Measurements from ENCODE around the gene GATAD2B. TPM values are rescaled to one million over a fixed set of nuclear protein-coding genes. Genes with fewer than 3 reads are reported as not detected.

Gene GATAD2B
- total and polyA plus RNA-seq, 10 donors, result 3.7 to 68.1 (median 47.6) TPM

DNA sequence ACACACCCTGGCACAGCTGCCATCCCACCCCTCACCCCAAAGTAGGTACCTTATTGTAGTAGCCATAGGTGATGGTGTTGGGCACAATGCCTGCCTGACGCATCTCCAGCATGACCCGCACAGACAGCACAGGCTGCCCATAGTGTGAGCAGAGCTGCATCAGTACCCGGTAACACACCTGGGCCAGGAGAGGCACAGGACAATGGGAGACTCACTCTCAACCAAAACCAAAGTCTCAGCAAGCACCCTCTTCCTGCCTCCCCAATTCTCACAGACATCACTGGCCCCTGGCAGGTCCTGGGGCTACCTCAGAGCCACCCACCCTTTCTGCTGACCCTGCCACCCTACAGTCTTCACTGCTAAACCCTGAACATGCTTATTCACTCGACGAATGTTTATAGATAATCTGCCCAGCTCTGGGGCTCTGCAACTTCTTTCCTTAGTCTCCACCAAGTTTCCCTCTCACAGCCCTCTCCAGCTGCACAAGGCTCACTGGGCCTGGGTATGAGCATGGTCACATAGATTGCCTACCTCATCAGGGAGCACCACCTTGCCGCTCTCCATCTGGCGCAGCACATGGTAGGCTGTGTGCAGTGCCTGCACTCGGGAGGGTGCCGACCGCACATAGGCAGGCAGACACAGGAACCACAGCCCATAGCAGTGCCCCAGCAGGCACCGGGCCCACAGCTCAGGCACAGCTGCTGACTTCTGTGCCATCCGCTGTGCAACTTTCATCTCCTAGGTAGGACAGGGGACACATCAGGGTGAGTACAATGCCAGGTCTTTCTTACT lies 13.4 kb upstream of the GATAD2B start:
- intact Hi-C loops (cut with DNase I; ENCODE audit: low total_unique reads), result no loop called here
- H3K4me3 ChIP-seq, result no peak overlapping the region
- no peaks in the 10 kb centered on the region for H3K9me3 ChIP-seq
- TF ChIP-seq, protein P1, sequence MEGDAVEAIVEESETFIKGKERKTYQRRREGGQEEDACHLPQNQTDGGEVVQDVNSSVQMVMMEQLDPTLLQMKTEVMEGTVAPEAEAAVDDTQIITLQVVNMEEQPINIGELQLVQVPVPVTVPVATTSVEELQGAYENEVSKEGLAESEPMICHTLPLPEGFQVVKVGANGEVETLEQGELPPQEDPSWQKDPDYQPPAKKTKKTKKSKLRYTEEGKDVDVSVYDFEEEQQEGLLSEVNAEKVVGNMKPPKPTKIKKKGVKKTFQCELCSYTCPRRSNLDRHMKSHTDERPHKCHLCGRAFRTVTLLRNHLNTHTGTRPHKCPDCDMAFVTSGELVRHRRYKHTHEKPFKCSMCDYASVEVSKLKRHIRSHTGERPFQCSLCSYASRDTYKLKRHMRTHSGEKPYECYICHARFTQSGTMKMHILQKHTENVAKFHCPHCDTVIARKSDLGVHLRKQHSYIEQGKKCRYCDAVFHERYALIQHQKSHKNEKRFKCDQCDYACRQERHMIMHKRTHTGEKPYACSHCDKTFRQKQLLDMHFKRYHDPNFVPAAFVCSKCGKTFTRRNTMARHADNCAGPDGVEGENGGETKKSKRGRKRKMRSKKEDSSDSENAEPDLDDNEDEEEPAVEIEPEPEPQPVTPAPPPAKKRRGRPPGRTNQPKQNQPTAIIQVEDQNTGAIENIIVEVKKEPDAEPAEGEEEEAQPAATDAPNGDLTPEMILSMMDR (IDR thresholded peaks at IDR 0.05 in 8 of 11, conservative IDR thresholded peaks at IDR 0.05 in 3 of 11), result no peak
- peak in 2 of 3 donors; percentile 5 to 65 for TF ChIP-seq POLR2AphosphoS5 (IDR thresholded peaks at IDR 0.05)
- TF ChIP-seq POLR2A (IDR thresholded peaks at IDR 0.05), result no peak
- WGBS, 5 donors, result 95 to 98% (median 97%) methylated on average over 10 to 12 of the region's 12 CpGs
- no peaks in the 10 kb centered on the region for H3K27me3 ChIP-seq (replicated peaks in 1 of 7)
- H3K36me3 ChIP-seq, result peaks cover 7 to 100% (median 99%) of the 10 kb centered on the region in 6 donors
- H3K27ac ChIP-seq, result no peak overlapping the region
- peak; percentile 61 for DNase-seq
- peaks cover 0 to 6% (median 0%) of the 10 kb centered on the region in 6 donors for H3K4me1 ChIP-seq

DNA sequence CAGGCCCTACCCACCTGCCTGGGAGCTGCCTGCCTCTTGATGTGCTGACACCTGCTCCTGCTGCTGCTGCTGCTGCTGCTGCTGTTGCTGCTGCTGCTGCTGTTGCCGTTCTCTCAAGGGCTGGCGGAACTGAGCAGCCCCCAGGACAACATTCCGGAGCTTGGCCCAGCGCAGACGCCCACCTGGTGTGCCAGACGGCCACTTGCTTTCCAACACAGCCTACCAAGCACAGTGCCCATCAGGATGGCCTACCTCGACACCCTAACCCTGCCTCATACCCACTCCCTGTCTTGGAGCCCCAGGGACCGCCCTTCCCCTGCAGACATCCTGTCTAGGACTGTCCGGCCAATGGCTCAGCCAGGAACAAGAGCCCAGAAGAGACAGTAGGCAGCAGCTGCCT lies 12.0 kb upstream of the GATAD2B start:
- peak; percentile 56 for DNase-seq
- 89 to 95% (median 93%) methylated on average over 8 to 9 of the region's 9 CpGs for WGBS, 5 donors

DNA sequence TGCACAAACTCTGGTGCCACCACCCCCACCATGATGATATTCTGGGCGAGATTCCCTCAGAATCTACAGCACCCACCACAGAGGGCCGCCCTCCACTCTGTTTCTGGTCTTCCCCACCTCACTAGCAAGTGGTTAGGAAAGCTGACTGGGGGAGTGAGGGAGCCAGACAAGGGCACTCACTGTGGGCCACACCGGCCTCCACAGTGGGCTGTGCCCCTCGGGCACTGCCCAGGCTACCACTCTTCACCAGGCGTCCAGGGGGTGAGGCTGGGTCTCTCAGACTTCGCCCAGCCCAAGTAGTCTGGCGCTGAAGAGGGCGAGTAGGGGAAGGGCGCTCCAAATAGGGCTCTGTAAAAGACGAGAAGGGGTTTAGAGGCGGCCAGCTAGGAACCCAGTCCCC lies 11.2 kb upstream of the GATAD2B start:
- no peaks in the 10 kb centered on the region for H3K9me3 ChIP-seq
- no peaks in the 10 kb centered on the region for H3K27me3 ChIP-seq (replicated peaks in 1 of 7)
- peaks cover 7 to 100% (median 96%) of the 10 kb centered on the region in 6 donors for H3K36me3 ChIP-seq
- peaks cover 0 to 10% (median 2%) of the 10 kb centered on the region in 6 donors for H3K4me1 ChIP-seq
- intact Hi-C loops (cut with DNase I; ENCODE audit: low total_unique reads), result no loop called here
- TF ChIP-seq POLR2A (IDR thresholded peaks at IDR 0.05) (no peak), POLR2AphosphoS5 (IDR thresholded peaks at IDR 0.05) (no peak)
- TF ChIP-seq, protein P1 (IDR thresholded peaks at IDR 0.05 in 8 of 11, conservative IDR thresholded peaks at IDR 0.05 in 3 of 11), result no peak
- peak; percentile 39 for DNase-seq
- no peak overlapping the region for H3K27ac ChIP-seq
- H3K4me3 ChIP-seq, result no peak overlapping the region
- 96 to 100% (median 96%) methylated on average over 11 of the region's 11 CpGs for WGBS, 5 donors

More for the DNA sequence above, 12.0 kb upstream of the GATAD2B start:
- peaks cover 7 to 100% (median 99%) of the 10 kb centered on the region in 6 donors for H3K36me3 ChIP-seq
- TF ChIP-seq POLR2AphosphoS5 (IDR thresholded peaks at IDR 0.05), result peak in 2 of 3 donors; percentile 17 to 59
- TF ChIP-seq POLR2A (IDR thresholded peaks at IDR 0.05), result no peak
- TF ChIP-seq, protein P1 (IDR thresholded peaks at IDR 0.05 in 8 of 11, conservative IDR thresholded peaks at IDR 0.05 in 3 of 11), result no peak
- intact Hi-C loops (cut with DNase I; ENCODE audit: low total_unique reads), result no loop called here
- no peak overlapping the region for H3K4me3 ChIP-seq
- H3K4me1 ChIP-seq, result peaks cover 0 to 4% (median under 1%) of the 10 kb centered on the region in 6 donors
- H3K9me3 ChIP-seq, result no peaks in the 10 kb centered on the region
- no peaks in the 10 kb centered on the region for H3K27me3 ChIP-seq (replicated peaks in 1 of 7)
- H3K27ac ChIP-seq, result no peak overlapping the region

DNA sequence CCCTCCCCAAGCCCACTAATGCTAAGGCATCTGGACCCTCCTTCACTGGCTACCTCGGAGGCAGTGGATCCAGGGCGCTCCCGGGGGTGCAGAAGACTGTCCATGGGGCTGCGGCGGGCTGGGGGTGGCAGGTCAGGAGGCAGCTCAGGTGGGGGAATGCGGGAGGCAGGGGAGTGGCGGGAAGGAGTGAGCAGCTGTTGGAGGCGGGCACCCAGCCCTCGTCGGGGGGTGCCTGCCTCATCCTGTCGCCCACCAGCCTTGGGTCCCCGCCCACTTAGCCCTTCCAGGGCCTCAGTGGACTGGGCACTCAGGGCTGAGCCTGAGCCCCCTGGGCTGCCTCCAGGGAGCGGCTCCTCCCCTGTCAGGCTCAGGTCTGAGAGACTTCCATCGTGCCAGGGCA lies 10.7 kb upstream of the GATAD2B start:
- H3K4me3 ChIP-seq, result no peak overlapping the region
- H3K4me1 ChIP-seq, result peaks cover 0 to 15% (median 7%) of the 10 kb centered on the region in 6 donors
- intact Hi-C loops (cut with DNase I; ENCODE audit: low total_unique reads), result no loop called here
- no peak overlapping the region for H3K27ac ChIP-seq
- no peaks in the 10 kb centered on the region for H3K9me3 ChIP-seq
- peaks cover 7 to 97% (median 91%) of the 10 kb centered on the region in 6 donors for H3K36me3 ChIP-seq
- DNase-seq, result peak; percentile 70
- TF ChIP-seq POLR2A (IDR thresholded peaks at IDR 0.05) (no peak), POLR2AphosphoS5 (IDR thresholded peaks at IDR 0.05) (peak in 1 of 3 donors; percentile 45)
- TF ChIP-seq, protein P1 (IDR thresholded peaks at IDR 0.05 in 8 of 11, conservative IDR thresholded peaks at IDR 0.05 in 3 of 11), result no peak
- H3K27me3 ChIP-seq (replicated peaks in 1 of 7), result no peaks in the 10 kb centered on the region
- 83 to 97% (median 93%) methylated on average over 11 to 14 of the region's 14 CpGs for WGBS, 5 donors
